NB4 (cell line): Measurements from ENCODE around the gene EEF1A2.

Source experiments
- MYC ChIP-seq: IDR thresholded peaks from 2 replicates; pipeline ENCODE4 v1.6.1; 2011; ENCODE audit warnings: low read depth, low read length
- POLR2A ChIP-seq: IDR thresholded peaks from 2 replicates; pipeline ENCODE4 v1.6.1; 2011; ENCODE audit warnings: mild to moderate bottlenecking; ENCODE audit not compliant: insufficient read length; ENCODE audit errors: extremely low read depth
- TF ChIP-seq, protein P1 (sequence below): IDR thresholded peaks from one replicate; pipeline ENCODE4 v1.5.1; 2012; ENCODE audit warnings: low read depth, low read length
- TF ChIP-seq, protein P2 (sequence below): IDR thresholded peaks from 2 replicates; pipeline ENCODE4 v1.6.1; 2011; ENCODE audit warnings: low read depth, low read length

DNA sequence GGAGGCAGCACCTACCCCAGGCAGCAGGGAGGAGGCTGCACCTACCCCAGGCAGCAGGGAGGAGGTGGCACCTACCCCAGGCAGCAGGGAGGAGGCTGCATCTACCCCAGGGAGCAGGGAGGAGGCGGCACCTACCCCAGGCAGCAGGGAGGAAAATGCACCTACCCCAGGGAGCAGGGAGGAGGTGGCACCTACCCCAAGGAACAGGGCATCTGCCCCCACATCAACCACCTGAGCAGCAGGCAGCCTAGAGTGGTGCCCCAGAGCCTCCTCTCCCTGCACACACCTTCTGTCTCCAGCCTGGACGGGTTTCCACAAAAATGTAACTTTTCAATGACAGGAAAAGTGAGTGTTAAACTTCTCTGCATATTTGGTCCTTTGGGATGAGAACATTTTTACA lies 36.6 kb downstream of the EEF1A2 start:
- TF ChIP-seq, protein P1, sequence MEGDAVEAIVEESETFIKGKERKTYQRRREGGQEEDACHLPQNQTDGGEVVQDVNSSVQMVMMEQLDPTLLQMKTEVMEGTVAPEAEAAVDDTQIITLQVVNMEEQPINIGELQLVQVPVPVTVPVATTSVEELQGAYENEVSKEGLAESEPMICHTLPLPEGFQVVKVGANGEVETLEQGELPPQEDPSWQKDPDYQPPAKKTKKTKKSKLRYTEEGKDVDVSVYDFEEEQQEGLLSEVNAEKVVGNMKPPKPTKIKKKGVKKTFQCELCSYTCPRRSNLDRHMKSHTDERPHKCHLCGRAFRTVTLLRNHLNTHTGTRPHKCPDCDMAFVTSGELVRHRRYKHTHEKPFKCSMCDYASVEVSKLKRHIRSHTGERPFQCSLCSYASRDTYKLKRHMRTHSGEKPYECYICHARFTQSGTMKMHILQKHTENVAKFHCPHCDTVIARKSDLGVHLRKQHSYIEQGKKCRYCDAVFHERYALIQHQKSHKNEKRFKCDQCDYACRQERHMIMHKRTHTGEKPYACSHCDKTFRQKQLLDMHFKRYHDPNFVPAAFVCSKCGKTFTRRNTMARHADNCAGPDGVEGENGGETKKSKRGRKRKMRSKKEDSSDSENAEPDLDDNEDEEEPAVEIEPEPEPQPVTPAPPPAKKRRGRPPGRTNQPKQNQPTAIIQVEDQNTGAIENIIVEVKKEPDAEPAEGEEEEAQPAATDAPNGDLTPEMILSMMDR, result no peak
- TF ChIP-seq POLR2A (no peak), MYC (no peak)
- TF ChIP-seq, protein P2, sequence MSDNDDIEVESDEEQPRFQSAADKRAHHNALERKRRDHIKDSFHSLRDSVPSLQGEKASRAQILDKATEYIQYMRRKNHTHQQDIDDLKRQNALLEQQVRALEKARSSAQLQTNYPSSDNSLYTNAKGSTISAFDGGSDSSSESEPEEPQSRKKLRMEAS, result no peak
